Panc1 (cell line): ENCODE data around the gene TMCC1. TPM values are rescaled to one million over a fixed set of nuclear protein-coding genes. Genes with fewer than 3 reads are reported as not detected.
"Not testable (repeated sequence)": the region's sequence is repeated elsewhere in the genome, so short reads cannot be mapped to it uniquely, and the experiment has no call there.

Source experiments
- ATAC-seq: fragments of 200-7000 bp; cut with Tn5 transposase; 2 replicates; pipeline ENCODE4 v1.9.1; 2020; ENCODE audit warnings: mild to moderate bottlenecking, moderate library complexity
- BruUV-seq: library from RNA; stranded (reverse); fragments of 400-500 nt; replicated peaks from 2 replicates; lab custom pipeline; 2021; lab: Mats Ljungman, UMichigan
- CTCF ChIA-PET: fragments of 300-600 bp; sonication (Branson Sonifier 250); formaldehyde crosslinking; loops from one replicate; lab custom pipeline; 2022; ENCODE audit warnings: antibody characterized with exemption; lab: Charles Lee
- POLR2A ChIA-PET: fragments of 300-600 bp; sonication (Branson Sonifier 250); formaldehyde crosslinking; loops from one replicate; lab custom pipeline; 2022; ENCODE audit warnings: antibody characterized with exemption; lab: Charles Lee
- DNase-seq: peaks from one replicate; pipeline ENCODE4 v3.0.0-alpha.2; 2010; ENCODE audit warnings: low read depth, low spot score
- H3K27ac ChIP-seq: 2 replicates; pipeline ENCODE4 v1.5.1; 2011; ENCODE audit warnings: mild to moderate bottlenecking, low read length, inconsistent platforms
- H3K27me3 ChIP-seq: fragments of 200-500 bp; sonication (Bioruptor generic); 2 replicates; pipeline ENCODE4 v1.6.0; 2014; ENCODE audit warnings: low read length, inconsistent platforms; ENCODE audit not compliant: control insufficient read depth, insufficient read depth
- H3K36me3 ChIP-seq: fragments of 200-500 bp; sonication (Bioruptor generic); 2 replicates; pipeline ENCODE4 v1.5.1; 2014; ENCODE audit warnings: inconsistent platforms, mild to moderate bottlenecking, low read length, moderate library complexity; ENCODE audit not compliant: control insufficient read depth, insufficient read depth
- H3K4me1 ChIP-seq: 2 replicates; pipeline ENCODE4 v1.5.1; 2011; ENCODE audit warnings: inconsistent platforms, mild to moderate bottlenecking, low read length, moderate library complexity; ENCODE audit not compliant: control insufficient read depth, insufficient read depth
- H3K4me3 ChIP-seq, 2 experiments: 2 replicates each; pipeline ENCODE4 v1.5.1; 2011 to 2012; ENCODE audit warnings: low read depth in 2 of 2, low read length in 2 of 2, mild to moderate bottlenecking in 2 of 2, inconsistent platforms in 1 of 2, moderate library complexity in 1 of 2
- H3K9me3 ChIP-seq: fragments of 200-500 bp; sonication (Bioruptor generic); 2 replicates; pipeline ENCODE4 v1.5.1; 2014; ENCODE audit warnings: low read depth, mild to moderate bottlenecking, inconsistent platforms, low read length, moderate library complexity; ENCODE audit not compliant: control insufficient read depth, insufficient read depth
- POLR2AphosphoS5 ChIP-seq: IDR thresholded peaks from 2 replicates; pipeline ENCODE4 v1.6.1; 2012; ENCODE audit warnings: mild to moderate bottlenecking, low read depth, low read length, moderate library complexity
- SIN3A ChIP-seq: IDR thresholded peaks from 2 replicates; pipeline ENCODE4 v1.6.1; 2012; ENCODE audit warnings: low read depth, mild to moderate bottlenecking, low read length, moderate library complexity, borderline replicate concordance; ENCODE audit not compliant: insufficient read depth
- TCF7L2 ChIP-seq: IDR thresholded peaks from 2 replicates; pipeline ENCODE4 v1.6.1; 2011; ENCODE audit warnings: mild to moderate bottlenecking, low read depth, low read length, inconsistent platforms
- in situ Hi-C: cut with HindIII; loops from 2 replicates; pipeline ENCODE4 v1.10.0; 2016; ENCODE audit warnings: low sequenced_read_pairs, low pct_unique_long_range_greater_than_20kb
- intact Hi-C: fragments of 100-400 bp; cut with micrococcal nuclease; formaldehyde crosslinking; loops from one replicate; pipeline ENCODE4 v1.10.0; 2022; ENCODE audit not compliant: unreplicated experiment
- total RNA-seq: library from RNA; stranded (reverse); gene quantifications from one replicate; pipeline ENCODE4 v1.2.1, GENCODE V29; 2021; ENCODE audit not compliant: unreplicated experiment
- TF ChIP-seq, protein P1 (sequence below), 2 experiments: IDR thresholded peaks; 2 replicates each; pipeline ENCODE4 v1.6.1; 2011 to 2012; ENCODE audit warnings: low read depth in 2 of 2, control low read depth in 1 of 2, low read length in 1 of 2, mild to moderate bottlenecking in 1 of 2, moderate library complexity in 1 of 2; ENCODE audit not compliant: insufficient read depth in 1 of 2
- TF ChIP-seq, protein P2 (sequence below): fragments of 450-650 bp; IDR thresholded peaks from 2 replicates; pipeline ENCODE4 v1.5.1; 2017; ENCODE audit warnings: mild to moderate bottlenecking

Gene TMCC1
- total RNA-seq, 1 experiment from 2014 or later, result 33.2 TPM

DNA sequence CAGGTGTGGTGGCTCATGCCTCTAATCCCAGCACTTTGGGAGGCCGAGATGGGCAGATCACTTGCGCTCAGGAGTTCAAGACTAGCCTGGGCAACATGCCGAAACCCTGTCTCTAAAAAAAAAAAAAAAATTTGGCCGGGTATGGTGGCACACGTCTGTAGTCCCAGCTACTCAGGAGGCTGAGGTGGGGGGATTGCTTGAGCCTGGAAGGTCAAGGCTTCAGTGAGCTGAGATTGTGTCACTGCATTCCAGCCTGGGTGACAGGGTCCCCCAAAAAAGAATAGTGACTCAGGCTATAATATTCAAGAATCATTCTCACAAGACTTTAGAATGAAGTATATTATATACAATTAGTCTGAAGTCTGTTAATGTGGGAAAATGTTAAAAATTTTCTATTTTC is 216.5 kb downstream of the TMCC1 start:
- no TSS peak for BruUV-seq
- no peaks in the 10 kb centered on the region for H3K36me3 ChIP-seq
- no peaks in the 10 kb centered on the region for H3K9me3 ChIP-seq
- no peaks in the 10 kb centered on the region for H3K27me3 ChIP-seq
- 0 out of 2 replicates have a peak, but pooled peaks cover 6% of the 10 kb centered on the region for H3K4me1 ChIP-seq
- POLR2A ChIA-PET, result no interaction called here
- intact Hi-C loops (no loop called here), in situ Hi-C loops (no loop called here)
- H3K4me3 ChIP-seq, result no peak overlapping the region
- TF ChIP-seq TCF7L2, result no peak
- no peak for TF ChIP-seq SIN3A
- no peak for TF ChIP-seq POLR2AphosphoS5
- TF ChIP-seq, protein P1, sequence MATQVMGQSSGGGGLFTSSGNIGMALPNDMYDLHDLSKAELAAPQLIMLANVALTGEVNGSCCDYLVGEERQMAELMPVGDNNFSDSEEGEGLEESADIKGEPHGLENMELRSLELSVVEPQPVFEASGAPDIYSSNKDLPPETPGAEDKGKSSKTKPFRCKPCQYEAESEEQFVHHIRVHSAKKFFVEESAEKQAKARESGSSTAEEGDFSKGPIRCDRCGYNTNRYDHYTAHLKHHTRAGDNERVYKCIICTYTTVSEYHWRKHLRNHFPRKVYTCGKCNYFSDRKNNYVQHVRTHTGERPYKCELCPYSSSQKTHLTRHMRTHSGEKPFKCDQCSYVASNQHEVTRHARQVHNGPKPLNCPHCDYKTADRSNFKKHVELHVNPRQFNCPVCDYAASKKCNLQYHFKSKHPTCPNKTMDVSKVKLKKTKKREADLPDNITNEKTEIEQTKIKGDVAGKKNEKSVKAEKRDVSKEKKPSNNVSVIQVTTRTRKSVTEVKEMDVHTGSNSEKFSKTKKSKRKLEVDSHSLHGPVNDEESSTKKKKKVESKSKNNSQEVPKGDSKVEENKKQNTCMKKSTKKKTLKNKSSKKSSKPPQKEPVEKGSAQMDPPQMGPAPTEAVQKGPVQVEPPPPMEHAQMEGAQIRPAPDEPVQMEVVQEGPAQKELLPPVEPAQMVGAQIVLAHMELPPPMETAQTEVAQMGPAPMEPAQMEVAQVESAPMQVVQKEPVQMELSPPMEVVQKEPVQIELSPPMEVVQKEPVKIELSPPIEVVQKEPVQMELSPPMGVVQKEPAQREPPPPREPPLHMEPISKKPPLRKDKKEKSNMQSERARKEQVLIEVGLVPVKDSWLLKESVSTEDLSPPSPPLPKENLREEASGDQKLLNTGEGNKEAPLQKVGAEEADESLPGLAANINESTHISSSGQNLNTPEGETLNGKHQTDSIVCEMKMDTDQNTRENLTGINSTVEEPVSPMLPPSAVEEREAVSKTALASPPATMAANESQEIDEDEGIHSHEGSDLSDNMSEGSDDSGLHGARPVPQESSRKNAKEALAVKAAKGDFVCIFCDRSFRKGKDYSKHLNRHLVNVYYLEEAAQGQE (IDR thresholded peaks at IDR 0.05; ENCODE audit: insufficient read depth in 1 of 2, low read depth in 2 of 2, low read length in 1 of 2), result no peak
- TF ChIP-seq, protein P2, sequence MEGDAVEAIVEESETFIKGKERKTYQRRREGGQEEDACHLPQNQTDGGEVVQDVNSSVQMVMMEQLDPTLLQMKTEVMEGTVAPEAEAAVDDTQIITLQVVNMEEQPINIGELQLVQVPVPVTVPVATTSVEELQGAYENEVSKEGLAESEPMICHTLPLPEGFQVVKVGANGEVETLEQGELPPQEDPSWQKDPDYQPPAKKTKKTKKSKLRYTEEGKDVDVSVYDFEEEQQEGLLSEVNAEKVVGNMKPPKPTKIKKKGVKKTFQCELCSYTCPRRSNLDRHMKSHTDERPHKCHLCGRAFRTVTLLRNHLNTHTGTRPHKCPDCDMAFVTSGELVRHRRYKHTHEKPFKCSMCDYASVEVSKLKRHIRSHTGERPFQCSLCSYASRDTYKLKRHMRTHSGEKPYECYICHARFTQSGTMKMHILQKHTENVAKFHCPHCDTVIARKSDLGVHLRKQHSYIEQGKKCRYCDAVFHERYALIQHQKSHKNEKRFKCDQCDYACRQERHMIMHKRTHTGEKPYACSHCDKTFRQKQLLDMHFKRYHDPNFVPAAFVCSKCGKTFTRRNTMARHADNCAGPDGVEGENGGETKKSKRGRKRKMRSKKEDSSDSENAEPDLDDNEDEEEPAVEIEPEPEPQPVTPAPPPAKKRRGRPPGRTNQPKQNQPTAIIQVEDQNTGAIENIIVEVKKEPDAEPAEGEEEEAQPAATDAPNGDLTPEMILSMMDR, result no peak
- DNase-seq (no peak), ATAC-seq (no peak)
- CTCF ChIA-PET, result no interaction called here
- no peak overlapping the region for H3K27ac ChIP-seq

DNA sequence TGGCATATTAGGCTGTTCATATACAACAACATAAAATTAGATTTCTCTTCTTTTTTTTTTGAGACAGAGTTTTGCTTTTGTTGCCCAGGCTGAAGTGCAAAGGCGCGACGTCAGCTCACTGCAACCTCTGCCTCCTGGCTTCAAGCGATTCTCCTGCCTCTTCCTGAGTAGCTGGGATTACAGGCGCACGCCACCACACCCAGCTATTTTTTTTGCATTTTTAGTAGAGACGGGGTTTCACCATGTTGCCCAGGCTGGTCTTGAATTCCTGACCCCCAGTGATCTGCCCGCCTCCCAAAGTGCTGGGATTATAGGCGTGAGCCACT is 218.8 kb downstream of the TMCC1 start:
- H3K4me1 ChIP-seq, POLR2A ChIA-PET, BruUV-seq, DNase-seq, H3K27me3 ChIP-seq, H3K9me3 ChIP-seq, H3K4me3 ChIP-seq, intact Hi-C loops, H3K27ac ChIP-seq, ATAC-seq, H3K36me3 ChIP-seq: not testable (repeated sequence)
- CTCF ChIA-PET, result interaction anchor here (0.7 kb wide), 1 partner anchor 108 kb away, joined by 4 read pairs; no protein-coding TSS in a partner anchor
- in situ Hi-C loops, result loop anchor here (25.0 kb wide), 1 partner anchor 163 kb away; no protein-coding TSS in a partner anchor

DNA sequence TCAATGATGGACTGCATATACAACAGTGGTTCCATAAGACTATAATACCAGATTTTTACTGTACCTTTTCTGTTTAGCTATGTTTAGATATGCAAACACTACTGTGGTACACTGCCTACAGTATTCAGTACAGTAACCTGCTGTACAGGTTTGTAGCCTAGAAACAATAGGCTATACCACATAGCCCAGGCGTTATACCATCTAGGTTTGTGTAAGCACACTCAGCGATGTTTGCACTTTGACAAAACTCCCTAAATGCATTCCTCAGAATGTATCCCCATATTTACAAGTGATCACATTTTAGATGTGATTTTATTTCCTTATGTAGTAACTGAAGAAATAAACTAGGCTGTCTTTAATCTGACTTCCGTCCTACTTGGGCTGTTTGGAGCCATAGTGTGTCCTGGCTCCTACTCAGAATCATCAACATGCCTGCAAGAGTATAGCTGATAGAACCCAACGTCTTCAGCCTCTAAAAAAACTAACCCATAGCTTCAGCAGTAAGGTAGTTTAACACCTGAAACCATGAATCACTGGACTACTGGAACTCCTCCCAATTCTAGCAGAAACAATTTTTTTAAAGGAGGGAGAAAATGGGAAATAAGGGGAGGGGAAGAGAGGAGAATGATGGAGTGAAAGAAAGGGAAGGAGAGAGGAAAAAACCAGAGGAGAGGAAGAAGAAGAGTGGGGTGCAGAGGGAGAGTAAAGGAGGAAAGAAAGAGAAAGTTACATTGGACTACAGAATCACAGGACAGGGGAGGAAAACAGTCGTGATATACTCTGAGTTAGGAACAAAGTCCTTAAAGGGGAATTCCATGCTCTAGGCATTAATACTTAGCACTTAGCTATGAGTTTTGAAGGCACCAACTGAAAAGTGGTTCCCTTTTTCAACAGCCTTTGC is 219.4 kb downstream of the TMCC1 start:
- no peak overlapping the region for H3K27ac ChIP-seq
- POLR2A ChIA-PET, result no interaction called here

More for the DNA sequence above, 219.4 kb downstream of the TMCC1 start:
- no TSS peak for BruUV-seq
- Histone ChIP-seq H3K4me3 (no peak overlapping the region), H3K27me3 (no peaks in the 10 kb centered on the region), H3K9me3 (no peaks in the 10 kb centered on the region), H3K4me1 (0 out of 2 replicates have a peak, but pooled peaks cover 6% of the 10 kb centered on the region), H3K36me3 (no peaks in the 10 kb centered on the region)
- no peak for TF ChIP-seq TCF7L2
- no peak for TF ChIP-seq SIN3A
- TF ChIP-seq, protein P1 (IDR thresholded peaks at IDR 0.05; ENCODE audit: insufficient read depth in 1 of 2, low read depth in 2 of 2, low read length in 1 of 2), result no peak
- TF ChIP-seq, protein P2, result no peak
- TF ChIP-seq POLR2AphosphoS5, result no peak
- no peak for DNase-seq
- intact Hi-C loops (no loop called here), in situ Hi-C loops (loop anchor here (25.0 kb wide), 1 partner anchor 163 kb away; no protein-coding TSS in a partner anchor)
- peak; percentile 59 for ATAC-seq
- CTCF ChIA-PET, result interaction anchor here (0.6 kb wide), 1 partner anchor 154 kb away, joined by 4 read pairs; no protein-coding TSS in a partner anchor
